H1 (cell line): ENCODE data around the gene ZC3H7B. TPM values are rescaled to one million over a fixed set of nuclear protein-coding genes. Genes with fewer than 3 reads are reported as not detected.

Experiments
- CTCF ChIA-PET: fragments of 300-600 bp; sonication (Branson Sonifier 250); formaldehyde crosslinking; loops from one replicate; lab custom pipeline; 2021; ENCODE audit not compliant: partially characterized antibody; lab: Charles Lee
- POLR2A ChIA-PET: fragments of 300-600 bp; sonication (Branson Sonifier 250); formaldehyde crosslinking; loops from one replicate; lab custom pipeline; 2021; ENCODE audit warnings: inconsistent platforms; ENCODE audit not compliant: partially characterized antibody; lab: Charles Lee
- DNase-seq, 2 experiments: peaks; one replicate each; pipeline versions ENCODE4 v3.0.0 to v3.0.0-alpha.2; 2010 to 2022; ENCODE audit warnings: low spot score in 2 of 2, low read depth in 1 of 2, mixed read lengths in 1 of 2
- FAIRE-seq: peaks from 2 replicates; lab custom pipeline; 2011; peaks lifted over from hg19 to GRCh38; lab: Jason Lieb, UNC
- H2AFZ ChIP-seq: 2 replicates; pipeline ENCODE4 v1.8.1; 2012; ENCODE audit warnings: low read length, inconsistent platforms
- H2AK5ac ChIP-seq: 2 replicates; pipeline ENCODE4 v1.6.1; 2013; ENCODE audit warnings: low read depth, low read length
- H2BK120ac ChIP-seq: replicated peaks from 2 replicates; pipeline ENCODE3; 2013; ENCODE audit warnings: low read depth, low read length, inconsistent platforms
- H2BK12ac ChIP-seq: 2 replicates; pipeline ENCODE4 v1.6.1; 2013; ENCODE audit warnings: low read depth, low read length
- H2BK15ac ChIP-seq: 2 replicates; pipeline ENCODE4 v1.6.1; 2013; ENCODE audit warnings: low read length
- H2BK20ac ChIP-seq: 2 replicates; pipeline ENCODE4 v1.6.1; 2013; ENCODE audit warnings: low read length
- H2BK5ac ChIP-seq: 2 replicates; pipeline ENCODE4 v1.6.1; 2013; ENCODE audit warnings: low read depth, low read length
- H3K14ac ChIP-seq: 2 replicates; pipeline ENCODE4 v1.6.1; 2013; ENCODE audit warnings: inconsistent platforms; ENCODE audit not compliant: insufficient read length
- H3K18ac ChIP-seq: 2 replicates; pipeline ENCODE4 v1.6.1; 2013; ENCODE audit warnings: low read length; ENCODE audit errors: extremely low read depth
- H3K23ac ChIP-seq: 2 replicates; pipeline ENCODE4 v1.6.1; 2013; ENCODE audit warnings: inconsistent platforms; ENCODE audit not compliant: insufficient read length
- H3K23me2 ChIP-seq: 2 replicates; pipeline ENCODE4 v1.6.1; 2013; ENCODE audit warnings: low read depth, low read length
- H3K27ac ChIP-seq: 2 replicates; pipeline ENCODE4 v1.6.1; 2011; ENCODE audit warnings: low read depth, low read length, inconsistent platforms
- H3K27me3 ChIP-seq, 4 experiments: replicated peaks in 1 of 4; 1 replicate in 1 of 4; 2 replicates in 3 of 4; pipeline versions ENCODE4 v1.6.1 to v1.8.1; 2011 to 2013; ENCODE audit warnings: low read length in 3 of 4, mild to moderate bottlenecking in 3 of 4, inconsistent platforms in 2 of 4, mixed read lengths in 2 of 4, moderate library complexity in 1 of 4; ENCODE audit not compliant: control insufficient read depth in 3 of 4, insufficient read depth in 3 of 4; ENCODE audit errors: extremely low read depth in 1 of 4
- H3K36me3 ChIP-seq, 4 experiments: 2 replicates each; pipeline versions ENCODE4 v1.6.1 to v1.8.1; 2011 to 2013; ENCODE audit warnings: mild to moderate bottlenecking in 4 of 4, low read length in 3 of 4, moderate library complexity in 2 of 4, control low read depth in 1 of 4, inconsistent platforms in 1 of 4; ENCODE audit not compliant: insufficient read depth in 4 of 4, control insufficient read depth in 2 of 4
- H3K4ac ChIP-seq: replicated peaks from 2 replicates; pipeline ENCODE3; 2013; ENCODE audit warnings: low read length, low read depth, mixed read lengths, inconsistent platforms; ENCODE audit not compliant: insufficient read length
- H3K4me1 ChIP-seq, 4 experiments: replicated peaks in 1 of 4; 1 replicate in 1 of 4; 2 replicates in 3 of 4; pipeline versions ENCODE4 v1.6.1 to v1.8.1; 2011 to 2013; ENCODE audit warnings: low read length in 3 of 4, inconsistent platforms in 2 of 4, mixed read lengths in 1 of 4; ENCODE audit not compliant: insufficient read depth in 4 of 4, control insufficient read depth in 3 of 4
- H3K4me2 ChIP-seq, 2 experiments: 2 replicates each; pipeline versions ENCODE4 v1.6.1 to v1.8.1; 2011 to 2013; ENCODE audit warnings: low read depth in 2 of 2, low read length in 2 of 2, control low read depth in 1 of 2, inconsistent platforms in 1 of 2, mild to moderate bottlenecking in 1 of 2; ENCODE audit not compliant: insufficient read depth in 1 of 2
- H3K4me3 ChIP-seq, 4 experiments: fragments of 200-600, 300-600 bp in 1 of 4; sonication (generic), shearing (Covaris generic), sonication (Bioruptor Twin) in 1 of 4; 2 replicates each; pipeline versions ENCODE4 v1.5.1 to v1.8.1; 2011 to 2016; ENCODE audit warnings: low read length in 4 of 4, low read depth in 3 of 4, control low read depth in 2 of 4, inconsistent platforms in 2 of 4, mild to moderate bottlenecking in 2 of 4, mixed read lengths in 1 of 4, moderate library complexity in 1 of 4; ENCODE audit not compliant: insufficient read depth in 2 of 4; ENCODE audit errors: extremely low read depth in 1 of 4
- H3K56ac ChIP-seq: replicated peaks from 2 replicates; pipeline ENCODE3; 2013; ENCODE audit warnings: low read depth, mild to moderate bottlenecking, mixed read lengths, low read length, inconsistent platforms; ENCODE audit not compliant: insufficient read length
- H3K79me1 ChIP-seq: 2 replicates; pipeline ENCODE4 v1.6.1; 2013; ENCODE audit warnings: low read depth, low read length, control low read depth
- H3K79me2 ChIP-seq, 2 experiments: 2 replicates each; pipeline versions ENCODE4 v1.6.1 to v1.8.1; 2012 to 2013; ENCODE audit warnings: low read length in 2 of 2, mild to moderate bottlenecking in 2 of 2, inconsistent platforms in 1 of 2; ENCODE audit not compliant: insufficient read depth in 2 of 2, control insufficient read depth in 1 of 2
- H3K9ac ChIP-seq, 4 experiments: replicated peaks in 1 of 4; 1 replicate in 1 of 4; 2 replicates in 3 of 4; pipeline versions ENCODE4 v1.6.1 to v1.8.1; 2011 to 2013; ENCODE audit warnings: low read depth in 3 of 4, low read length in 3 of 4, control low read depth in 2 of 4, mild to moderate bottlenecking in 2 of 4, moderate library complexity in 2 of 4, inconsistent platforms in 1 of 4; ENCODE audit errors: extremely low read depth in 1 of 4
- H3K9me3 ChIP-seq, 2 experiments: 2 replicates each; pipeline versions ENCODE4 v1.6.1 to v1.8.1; 2012 to 2013; ENCODE audit warnings: mild to moderate bottlenecking in 2 of 2, moderate library complexity in 2 of 2, control low read depth in 1 of 2, inconsistent platforms in 1 of 2, low read depth in 1 of 2, low read length in 1 of 2, mixed read lengths in 1 of 2; ENCODE audit not compliant: insufficient read depth in 2 of 2
- H4K20me1 ChIP-seq, 2 experiments: replicated peaks in 1 of 2; 2 replicates each; pipeline versions ENCODE3 to v1.8.1; 2011 to 2013; ENCODE audit warnings: inconsistent platforms in 2 of 2, low read length in 2 of 2, mild to moderate bottlenecking in 1 of 2; ENCODE audit not compliant: insufficient read depth in 2 of 2, control insufficient read depth in 1 of 2
- H4K5ac ChIP-seq: 2 replicates; pipeline ENCODE4 v1.6.1; 2013; ENCODE audit warnings: low read length, low read depth, mixed read lengths, inconsistent platforms; ENCODE audit not compliant: insufficient read length
- H4K8ac ChIP-seq: 2 replicates; pipeline ENCODE4 v1.8.0; 2013; ENCODE audit warnings: mild to moderate bottlenecking, moderate library complexity, low read length, inconsistent platforms; ENCODE audit not compliant: insufficient read depth; ENCODE audit errors: extremely low read depth
- H4K91ac ChIP-seq: replicated peaks from 2 replicates; pipeline ENCODE3; 2013; ENCODE audit warnings: low read length, mixed read lengths, inconsistent platforms; ENCODE audit not compliant: insufficient read length
- ATF2 ChIP-seq: IDR thresholded peaks from 2 replicates; pipeline ENCODE4 v1.6.1; 2012; ENCODE audit warnings: low read length, inconsistent platforms
- BRCA1 ChIP-seq: IDR thresholded peaks from 2 replicates; pipeline ENCODE4 v1.6.1; 2012; ENCODE audit warnings: low read depth, low read length, improper control_type of control experiment
- CBX5 ChIP-seq: fragments of 300-800, 300-1000 bp; sonication (generic); IDR thresholded peaks from 2 replicates; pipeline ENCODE4 v1.7.1; 2016; ENCODE audit warnings: antibody characterized with exemption, low read length, low read depth
- HDAC6 ChIP-seq: IDR thresholded peaks from one replicate; pipeline ENCODE4 v1.7.1; 2012; ENCODE audit warnings: low read depth, mild to moderate bottlenecking, inconsistent platforms, low read length, moderate library complexity
- NANOG ChIP-seq: IDR thresholded peaks from 2 replicates; pipeline ENCODE4 v1.6.1; 2011; ENCODE audit warnings: low read length, low read depth, mild to moderate bottlenecking, inconsistent platforms; ENCODE audit not compliant: insufficient read depth, poor library complexity, severe bottlenecking
- NRF1 ChIP-seq: IDR thresholded peaks from 2 replicates; pipeline ENCODE4 v1.6.1; 2011; ENCODE audit warnings: mild to moderate bottlenecking, low read depth, low read length, improper control_type of control experiment
- RNF2 ChIP-seq: fragments of 200-900, 300-1000 bp; sonication (generic); IDR thresholded peaks from 2 replicates; pipeline ENCODE4 v1.7.1; 2016; ENCODE audit warnings: borderline replicate concordance, low read depth, mild to moderate bottlenecking, antibody characterized with exemption, low read length; ENCODE audit not compliant: poor library complexity, severe bottlenecking; ENCODE audit errors: missing control alignments
- TAF7 ChIP-seq: optimal IDR thresholded peaks from 2 replicates; pipeline ENCODE3; 2011; ENCODE audit warnings: low read depth, mild to moderate bottlenecking, inconsistent platforms, low read length, moderate library complexity, borderline replicate concordance
- TEAD4 ChIP-seq: IDR thresholded peaks from 2 replicates; pipeline ENCODE4 v1.6.1; 2012; ENCODE audit warnings: low read depth, low read length, inconsistent platforms, mixed read lengths
- YY1 ChIP-seq: IDR thresholded peaks from 2 replicates; pipeline ENCODE4 v1.6.1; 2011; ENCODE audit warnings: low read depth, mild to moderate bottlenecking, low read length
- WGBS, 2 experiments: shearing (Covaris generic) in 1 of 2; methylation state at CpG; one replicate each; pipeline versions ENCODE4 v1.1.6 to v1.1.7; 2013 to 2015; ENCODE audit warnings: low lambda C conversion rate in 2 of 2, mixed read lengths in 2 of 2, inconsistent platforms in 1 of 2, low coverage in 1 of 2, missing lambda C conversion rate in 1 of 2; ENCODE audit not compliant: insufficient replicate concordance in 2 of 2, insufficient coverage in 1 of 2, insufficient read length in 1 of 2; ENCODE audit errors: extremely low coverage in 1 of 2, missing lambda C conversion rate in 1 of 2; 5-methylcytosine and 5-hydroxymethylcytosine counted together
- polyA plus RNA-seq, 7 experiments: library from polyadenylated mRNA; depleted of rRNA in 3 of 7; stranded (reverse) in 5 of 7; unstranded in 2 of 7; fragments of >200 nt in 5 of 7; fragments of 200-250 nt in 2 of 7; gene quantifications; 1 replicate in 5 of 7; 2 replicates in 1 of 7; 4 replicates in 1 of 7; pipeline versions ENCODE4 v1.2.1 to v1.2.3, GENCODE V29; 2011 to 2013; ENCODE audit warnings: missing spikeins in 2 of 7, mixed read lengths in 2 of 7
- total RNA-seq: library from RNA; stranded (reverse); fragmentation: NEBNext Ultra II Directional; extraction: Animal tissue kit (Norgen Biotek cat#: 25700); gene quantifications from 2 replicates; pipeline ENCODE4 v1.2.1, GENCODE V29; 2021
- TF ChIP-seq, protein P1 (sequence below): IDR thresholded peaks from 2 replicates; pipeline ENCODE4 v1.6.1; 2012; ENCODE audit warnings: inconsistent platforms

Gene ZC3H7B
- total and polyA plus RNA-seq, 2 of the 8 experiments (the other 6 are each of a cell fraction or from before 2014, with no cell fraction given) = 35.5 to 78.6 TPM

DNA sequence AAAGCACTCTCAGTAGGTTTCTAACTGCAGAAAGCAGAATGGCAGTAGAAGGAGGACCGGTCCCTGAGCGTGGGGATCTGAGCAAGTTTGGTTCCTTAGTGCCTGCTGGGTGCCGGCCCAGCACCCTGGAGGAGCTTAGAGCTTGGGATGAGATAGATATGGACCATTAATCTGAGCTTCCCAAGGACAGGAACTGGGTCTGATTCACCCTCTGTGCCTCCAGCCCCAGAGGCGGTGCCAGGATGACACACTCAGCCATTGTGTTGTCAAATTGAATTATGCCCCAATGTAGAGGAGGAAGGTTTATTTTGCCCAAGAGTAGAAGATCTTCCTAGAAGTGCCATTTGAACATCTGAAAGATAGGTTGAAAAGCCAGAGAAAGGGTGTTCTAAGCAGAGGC lies 4.3 kb downstream of the ZC3H7B start:
- Histone ChIP-seq H2BK12ac (no peak overlapping the region), H2BK15ac (no peak overlapping the region), H2AFZ (no peak overlapping the region), H2BK20ac (no peak overlapping the region), H2BK120ac (no peak overlapping the region), H3K4me1 (peaks cover 0 to 12% (median 6%) of the 10 kb centered on the region in 4 experiments; a peak in 5 of 7 replicates), H3K56ac (no peak overlapping the region), H3K14ac (no peak overlapping the region), H3K9ac (no peak overlapping the region), H2AK5ac (no peak overlapping the region), H3K4me3 (no peak overlapping the region), H3K18ac (no peak overlapping the region), H3K27me3 (no peaks in the 10 kb centered on the region), H4K5ac (no peak overlapping the region), H3K9me3 (no peaks in the 10 kb centered on the region), H2BK5ac (no peak overlapping the region), H3K23ac (no peak overlapping the region), H3K23me2 (peaks cover 3% of the 10 kb centered on the region), H3K36me3 (peaks cover 0 to 6% (median 0%) of the 10 kb centered on the region in 4 experiments; a peak in 1 of 8 replicates), H4K91ac (no peak overlapping the region), H3K4ac (no peak overlapping the region), H3K27ac (no peak overlapping the region), H4K20me1 (peaks cover 2 to 12% of the 10 kb centered on the region in 2 experiments), H4K8ac (no peak overlapping the region), H3K79me2 (peaks cover 8 to 68% of the 10 kb centered on the region in 2 experiments; a peak in 3 of 4 replicates), H3K4me2 (no peak overlapping the region), H3K79me1 (peaks cover 10% of the 10 kb centered on the region)
- 85% methylated on average over 4 of the region's 4 CpGs; no CpG with 5 or more reads in 1 of the 2 experiments for WGBS, 2 experiments
- no peak for FAIRE-seq
- DNase-seq = no peak
- ChIA-PET CTCF (interaction anchor here (1.6 kb wide), 1 partner anchor 24 kb away, joined by 6 read pairs; no protein-coding TSS in a partner anchor), POLR2A (interaction anchor here (0.6 to 1.6 kb wide), 8 partner anchors 11 to 268 kb away, joined by 3 to 4 read pairs (median 3); partner anchors contain the start of gene TEF)
- no peak for TF ChIP-seq RNF2
- no peak for TF ChIP-seq YY1
- TF ChIP-seq, protein P1, sequence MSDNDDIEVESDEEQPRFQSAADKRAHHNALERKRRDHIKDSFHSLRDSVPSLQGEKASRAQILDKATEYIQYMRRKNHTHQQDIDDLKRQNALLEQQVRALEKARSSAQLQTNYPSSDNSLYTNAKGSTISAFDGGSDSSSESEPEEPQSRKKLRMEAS = no peak
- TF ChIP-seq HDAC6 = no peak
- TF ChIP-seq CBX5 = no peak
- TF ChIP-seq NANOG = no peak
- no peak for TF ChIP-seq NRF1
- no peak for TF ChIP-seq BRCA1
- TF ChIP-seq ATF2 = no peak
- TF ChIP-seq TEAD4 = no peak
- no peak for TF ChIP-seq TAF7
